GM23338 (cell line): ENCODE results near the gene SLC35A1. TPM values are rescaled to one million over a fixed set of nuclear protein-coding genes. Genes with fewer than 3 reads are reported as not detected.

ENCODE experiments used
- ATAC-seq: fragments of 200-7000 bp; cut with Tn5 transposase; 3 replicates; pipeline ENCODE4 v1.9.1; 2020
- DNase-seq: peaks from one replicate; pipeline ENCODE4 v3.0.0-alpha.2; 2015; ENCODE audit warnings: low spot score
- H2AFZ ChIP-seq: fragments of 200-600 bp; sonication (generic); 2 replicates; pipeline ENCODE4 v1.8.0; 2016; ENCODE audit warnings: antibody characterized with exemption, mild to moderate bottlenecking, moderate library complexity
- H3F3A ChIP-seq: fragments of 200-600 bp; sonication (generic); replicated peaks from 2 replicates; pipeline ENCODE4 v1.8.0; 2017; ENCODE audit warnings: antibody characterized with exemption, mixed run types, low read depth
- H3K27ac ChIP-seq: fragments of 200-600 bp; sonication (generic); 2 replicates; pipeline ENCODE4 v1.6.1; 2016; ENCODE audit warnings: low read depth
- H3K27me3 ChIP-seq: fragments of 200-600 bp; sonication (generic); 2 replicates; pipeline ENCODE4 v1.8.0; 2016; ENCODE audit warnings: mild to moderate bottlenecking, mixed run types, moderate library complexity; ENCODE audit not compliant: insufficient read depth
- H3K36me3 ChIP-seq: fragments of 200-600 bp; sonication (generic); 2 replicates; pipeline ENCODE4 v1.8.0; 2016; ENCODE audit warnings: mild to moderate bottlenecking; ENCODE audit not compliant: insufficient read depth
- H3K4me1 ChIP-seq: fragments of 200-600 bp; sonication (generic); 2 replicates; pipeline ENCODE4 v1.8.0; 2016; ENCODE audit warnings: mild to moderate bottlenecking, moderate library complexity; ENCODE audit not compliant: insufficient read depth
- H3K4me2 ChIP-seq: fragments of 200-600 bp; sonication (generic); 2 replicates; pipeline ENCODE4 v1.7.1; 2017; ENCODE audit warnings: mixed run types
- H3K4me3 ChIP-seq: fragments of 200-600 bp; sonication (generic); 2 replicates; pipeline ENCODE4 v1.6.1; 2016; ENCODE audit warnings: mixed run types
- H3K79me2 ChIP-seq: fragments of 200-600 bp; sonication (generic); replicated peaks from 2 replicates; pipeline ENCODE4 v1.8.0; 2017; ENCODE audit warnings: mild to moderate bottlenecking; ENCODE audit not compliant: insufficient read depth
- H3K9me2 ChIP-seq: fragments of 200-600 bp; sonication (generic); 2 replicates; pipeline ENCODE4 v1.8.0; 2017; ENCODE audit not compliant: insufficient read depth
- H4K20me1 ChIP-seq: fragments of 200-600 bp; sonication (generic); replicated peaks from 2 replicates; pipeline ENCODE4 v1.8.0; 2017; ENCODE audit warnings: mild to moderate bottlenecking; ENCODE audit not compliant: insufficient read depth
- H3K27ac Mint-ChIP-seq: 2 replicates; pipeline ENCODE4 v1.8.0; 2020; ENCODE audit warnings: inconsistent platforms, mild to moderate bottlenecking, moderate library complexity, mixed read lengths
- H3K27me3 Mint-ChIP-seq: 3 replicates; pipeline ENCODE4 v1.8.0; 2022; ENCODE audit warnings: low read depth, mild to moderate bottlenecking, moderate library complexity, mixed read lengths, inconsistent platforms; ENCODE audit not compliant: insufficient read depth, poor library complexity
- H3K36me3 Mint-ChIP-seq: 3 replicates; pipeline ENCODE4 v1.8.0; 2021; ENCODE audit warnings: low read depth, mild to moderate bottlenecking, inconsistent platforms, moderate library complexity, mixed read lengths
- H3K4me1 Mint-ChIP-seq: 3 replicates; pipeline ENCODE4 v1.8.0; 2020; ENCODE audit warnings: mild to moderate bottlenecking, inconsistent platforms, mixed read lengths
- H3K4me3 Mint-ChIP-seq: 3 replicates; pipeline ENCODE4 v1.8.0; 2021; ENCODE audit warnings: moderate library complexity, mild to moderate bottlenecking, inconsistent platforms, mixed read lengths
- H3K9me3 Mint-ChIP-seq: 3 replicates; pipeline ENCODE4 v1.8.0; 2020; ENCODE audit warnings: moderate library complexity, mild to moderate bottlenecking, inconsistent platforms, mixed read lengths
- CREB1 ChIP-seq: fragments of 250-450 bp; sonication (Bioruptor Pico); IDR thresholded peaks from 2 replicates; pipeline ENCODE4 v1.5.0; 2020; ENCODE audit warnings: low read depth, mild to moderate bottlenecking, moderate library complexity
- EZH2 ChIP-seq: fragments of 200-600 bp; sonication (generic); IDR thresholded peaks from one replicate; pipeline ENCODE4 v1.8.0; 2017; ENCODE audit warnings: antibody characterized with exemption, mild to moderate bottlenecking, low read depth; ENCODE audit not compliant: unreplicated experiment
- EZH2phosphoT487 ChIP-seq: fragments of 200-600 bp; sonication (generic); IDR thresholded peaks from one replicate; pipeline ENCODE4 v1.8.1; 2018; ENCODE audit warnings: antibody characterized with exemption; ENCODE audit not compliant: unreplicated experiment
- JUNB ChIP-seq: IDR thresholded peaks from one replicate; pipeline ENCODE4 v1.6.1; 2016; ENCODE audit warnings: antibody characterized with exemption; ENCODE audit not compliant: unreplicated experiment
- NANOG ChIP-seq: IDR thresholded peaks from 2 replicates; pipeline ENCODE4 v1.6.1; 2016; ENCODE audit warnings: antibody characterized with exemption, borderline replicate concordance
- POLR2AphosphoS5 ChIP-seq: IDR thresholded peaks from 2 replicates; pipeline ENCODE4 v1.6.1; 2016; ENCODE audit warnings: antibody characterized with exemption, low read depth
- STAT1 ChIP-seq: IDR thresholded peaks from one replicate; pipeline ENCODE4 v1.6.1; 2016; ENCODE audit warnings: antibody characterized with exemption; ENCODE audit not compliant: unreplicated experiment
- ZNF114 ChIP-seq: fragments of 250-450 bp; sonication (Bioruptor Pico); IDR thresholded peaks from 2 replicates; pipeline ENCODE4 v1.5.0; 2020; ENCODE audit warnings: mild to moderate bottlenecking, moderate library complexity
- ZNF331 ChIP-seq: fragments of 250-450 bp; sonication (Bioruptor Pico); IDR thresholded peaks from 2 replicates; pipeline ENCODE4 v1.5.0; 2020; ENCODE audit warnings: low read depth, mild to moderate bottlenecking, moderate library complexity
- polyA plus RNA-seq: library from polyadenylated mRNA; unstranded; fragments of >200 nt; fragmentation: Nextera tagmentation; extraction: Ambion mirVana; gene quantifications from 2 replicates; pipeline ENCODE4 v1.2.1, GENCODE V29; 2016
- total RNA-seq: library from RNA; depleted of rRNA; stranded (reverse); fragments of >200 nt; shearing (Covaris generic); gene quantifications from 2 replicates; pipeline ENCODE4 v1.2.3, GENCODE V29; 2014
- TF ChIP-seq, protein P1 (sequence below): IDR thresholded peaks from one replicate; pipeline ENCODE4 v1.6.1; 2018; ENCODE audit warnings: antibody characterized with exemption; ENCODE audit not compliant: unreplicated experiment
- TF ChIP-seq, protein P2 (sequence below): IDR thresholded peaks from 2 replicates; pipeline ENCODE4 v1.6.1; 2016; ENCODE audit warnings: antibody characterized with exemption
- TF ChIP-seq, protein P3 (sequence below), 2 experiments: fragments of 200-600 bp in 1 of 2; sonication (generic) in 1 of 2; conservative IDR thresholded peaks; 2 replicates each; pipeline versions ENCODE4 v1.5.1 to v1.6.1; 2016 to 2017; ENCODE audit warnings: antibody characterized with exemption in 2 of 2, low read depth in 2 of 2, mild to moderate bottlenecking in 2 of 2, moderate library complexity in 1 of 2

SLC35A1 gene
- total and polyA plus RNA-seq, 2 experiments from 2014 or later: 11.1 to 15.1 TPM

DNA sequence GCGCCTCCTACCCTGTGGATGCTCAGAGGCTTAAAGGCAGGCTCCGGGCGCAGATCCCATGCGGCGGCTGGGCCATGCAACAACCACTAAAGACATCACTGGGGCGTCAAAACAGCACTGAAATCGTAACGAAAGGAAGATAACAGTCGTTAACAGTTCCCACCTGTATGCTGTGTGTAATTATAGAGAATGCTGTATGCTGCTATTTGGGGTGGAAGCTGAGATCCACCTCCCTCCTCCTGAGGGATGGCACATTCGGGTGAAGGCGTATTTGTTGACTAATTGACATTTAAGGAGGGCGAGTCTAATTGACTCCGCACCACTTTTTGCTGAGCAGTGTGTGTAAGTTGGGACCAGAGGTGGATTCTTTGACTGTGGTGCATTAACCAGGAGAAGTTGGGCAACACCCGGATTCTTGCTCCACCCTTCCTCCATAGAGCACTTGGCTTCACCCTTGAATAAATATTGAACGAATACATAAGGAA, 687 bp downstream of the SLC35A1 start:
- Mint-ChIP-seq H3K4me3 (peak overlapping the region; percentile 99), H3K27me3 (peaks cover 2% of the 10 kb centered on the region), H3K36me3 (peaks cover 6% of the 10 kb centered on the region), H3K4me1 (peaks cover 6% of the 10 kb centered on the region; the same call in 2 of the 3 replicates), H3K9me3 (no peaks in the 10 kb centered on the region), H3K27ac (no peak overlapping the region)
- H3K9me2 ChIP-seq: no peaks in the 10 kb centered on the region
- H3K79me2 ChIP-seq: no peaks in the 10 kb centered on the region
- DNase-seq (no peak), ATAC-seq (peak; percentile 88)
- H3K27me3 ChIP-seq: no peaks in the 10 kb centered on the region
- H3F3A ChIP-seq: no peaks in the 10 kb centered on the region
- TF ChIP-seq, protein P1, sequence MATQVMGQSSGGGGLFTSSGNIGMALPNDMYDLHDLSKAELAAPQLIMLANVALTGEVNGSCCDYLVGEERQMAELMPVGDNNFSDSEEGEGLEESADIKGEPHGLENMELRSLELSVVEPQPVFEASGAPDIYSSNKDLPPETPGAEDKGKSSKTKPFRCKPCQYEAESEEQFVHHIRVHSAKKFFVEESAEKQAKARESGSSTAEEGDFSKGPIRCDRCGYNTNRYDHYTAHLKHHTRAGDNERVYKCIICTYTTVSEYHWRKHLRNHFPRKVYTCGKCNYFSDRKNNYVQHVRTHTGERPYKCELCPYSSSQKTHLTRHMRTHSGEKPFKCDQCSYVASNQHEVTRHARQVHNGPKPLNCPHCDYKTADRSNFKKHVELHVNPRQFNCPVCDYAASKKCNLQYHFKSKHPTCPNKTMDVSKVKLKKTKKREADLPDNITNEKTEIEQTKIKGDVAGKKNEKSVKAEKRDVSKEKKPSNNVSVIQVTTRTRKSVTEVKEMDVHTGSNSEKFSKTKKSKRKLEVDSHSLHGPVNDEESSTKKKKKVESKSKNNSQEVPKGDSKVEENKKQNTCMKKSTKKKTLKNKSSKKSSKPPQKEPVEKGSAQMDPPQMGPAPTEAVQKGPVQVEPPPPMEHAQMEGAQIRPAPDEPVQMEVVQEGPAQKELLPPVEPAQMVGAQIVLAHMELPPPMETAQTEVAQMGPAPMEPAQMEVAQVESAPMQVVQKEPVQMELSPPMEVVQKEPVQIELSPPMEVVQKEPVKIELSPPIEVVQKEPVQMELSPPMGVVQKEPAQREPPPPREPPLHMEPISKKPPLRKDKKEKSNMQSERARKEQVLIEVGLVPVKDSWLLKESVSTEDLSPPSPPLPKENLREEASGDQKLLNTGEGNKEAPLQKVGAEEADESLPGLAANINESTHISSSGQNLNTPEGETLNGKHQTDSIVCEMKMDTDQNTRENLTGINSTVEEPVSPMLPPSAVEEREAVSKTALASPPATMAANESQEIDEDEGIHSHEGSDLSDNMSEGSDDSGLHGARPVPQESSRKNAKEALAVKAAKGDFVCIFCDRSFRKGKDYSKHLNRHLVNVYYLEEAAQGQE: no peak
- TF ChIP-seq EZH2: no peak
- no peak for TF ChIP-seq POLR2AphosphoS5
- no peak for TF ChIP-seq NANOG
- H3K4me1 ChIP-seq: peaks cover 7% of the 10 kb centered on the region; the same call in 1 of the 2 replicates
- H3K36me3 ChIP-seq: no peaks in the 10 kb centered on the region
- H4K20me1 ChIP-seq: no peaks in the 10 kb centered on the region
- H3K27ac ChIP-seq: no peak overlapping the region
- peak overlapping the region; percentile 77 for H3K4me3 ChIP-seq
- peak overlapping the region; percentile 91 for H2AFZ ChIP-seq
- peak overlapping the region; percentile 95 for H3K4me2 ChIP-seq

DNA sequence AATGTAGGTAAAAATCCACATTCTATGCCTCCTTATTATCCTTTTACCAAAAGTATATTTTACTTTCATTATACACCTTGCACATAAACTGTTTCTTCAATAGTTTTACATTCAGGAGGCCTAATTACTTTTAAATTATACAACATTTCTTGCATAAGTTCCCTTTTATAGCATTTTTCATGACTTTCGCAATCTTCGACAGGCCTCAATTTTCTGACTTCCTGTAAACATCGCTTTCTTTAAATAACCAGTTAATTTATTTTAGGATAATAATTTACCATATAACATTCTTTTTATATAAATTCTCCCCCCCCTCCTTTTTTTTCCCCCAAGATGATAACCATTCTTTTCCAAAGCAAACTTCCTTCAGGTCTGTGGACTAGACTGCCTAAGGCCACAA, 9.2 kb downstream of the SLC35A1 start:
- Histone ChIP-seq H3K4me1 (no peaks in the 10 kb centered on the region), H3K9me2 (no peaks in the 10 kb centered on the region), H3F3A (no peaks in the 10 kb centered on the region), H3K27me3 (no peaks in the 10 kb centered on the region), H4K20me1 (no peaks in the 10 kb centered on the region), H3K4me3 (no peak overlapping the region), H3K4me2 (no peak overlapping the region), H2AFZ (no peak overlapping the region), H3K79me2 (no peaks in the 10 kb centered on the region), H3K36me3 (no peaks in the 10 kb centered on the region), H3K27ac (no peak overlapping the region)
- Mint-ChIP-seq H3K27ac (no peak overlapping the region), H3K36me3 (peaks cover 38% of the 10 kb centered on the region), H3K9me3 (peaks cover 14% of the 10 kb centered on the region), H3K4me3 (no peak overlapping the region), H3K27me3 (no peaks in the 10 kb centered on the region), H3K4me1 (peaks cover 4% of the 10 kb centered on the region)
- ATAC-seq (no peak), DNase-seq (no peak)
- TF ChIP-seq JUNB (no peak), CREB1 (CRISPR knock-in tag) (no peak), POLR2AphosphoS5 (no peak), STAT1 (no peak), ZNF114 (no peak), EZH2phosphoT487 (no peak), ZNF331 (CRISPR knock-in tag) (no peak)
- TF ChIP-seq, protein P2, sequence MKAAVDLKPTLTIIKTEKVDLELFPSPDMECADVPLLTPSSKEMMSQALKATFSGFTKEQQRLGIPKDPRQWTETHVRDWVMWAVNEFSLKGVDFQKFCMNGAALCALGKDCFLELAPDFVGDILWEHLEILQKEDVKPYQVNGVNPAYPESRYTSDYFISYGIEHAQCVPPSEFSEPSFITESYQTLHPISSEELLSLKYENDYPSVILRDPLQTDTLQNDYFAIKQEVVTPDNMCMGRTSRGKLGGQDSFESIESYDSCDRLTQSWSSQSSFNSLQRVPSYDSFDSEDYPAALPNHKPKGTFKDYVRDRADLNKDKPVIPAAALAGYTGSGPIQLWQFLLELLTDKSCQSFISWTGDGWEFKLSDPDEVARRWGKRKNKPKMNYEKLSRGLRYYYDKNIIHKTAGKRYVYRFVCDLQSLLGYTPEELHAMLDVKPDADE: no peak
- TF ChIP-seq, protein P3, sequence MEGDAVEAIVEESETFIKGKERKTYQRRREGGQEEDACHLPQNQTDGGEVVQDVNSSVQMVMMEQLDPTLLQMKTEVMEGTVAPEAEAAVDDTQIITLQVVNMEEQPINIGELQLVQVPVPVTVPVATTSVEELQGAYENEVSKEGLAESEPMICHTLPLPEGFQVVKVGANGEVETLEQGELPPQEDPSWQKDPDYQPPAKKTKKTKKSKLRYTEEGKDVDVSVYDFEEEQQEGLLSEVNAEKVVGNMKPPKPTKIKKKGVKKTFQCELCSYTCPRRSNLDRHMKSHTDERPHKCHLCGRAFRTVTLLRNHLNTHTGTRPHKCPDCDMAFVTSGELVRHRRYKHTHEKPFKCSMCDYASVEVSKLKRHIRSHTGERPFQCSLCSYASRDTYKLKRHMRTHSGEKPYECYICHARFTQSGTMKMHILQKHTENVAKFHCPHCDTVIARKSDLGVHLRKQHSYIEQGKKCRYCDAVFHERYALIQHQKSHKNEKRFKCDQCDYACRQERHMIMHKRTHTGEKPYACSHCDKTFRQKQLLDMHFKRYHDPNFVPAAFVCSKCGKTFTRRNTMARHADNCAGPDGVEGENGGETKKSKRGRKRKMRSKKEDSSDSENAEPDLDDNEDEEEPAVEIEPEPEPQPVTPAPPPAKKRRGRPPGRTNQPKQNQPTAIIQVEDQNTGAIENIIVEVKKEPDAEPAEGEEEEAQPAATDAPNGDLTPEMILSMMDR (conservative IDR thresholded peaks at IDR 0.05; ENCODE audit: low read depth in 2 of 2): no peak
